ENCODE measurements around the gene SMIM43. TPM values are rescaled to one million over a fixed set of nuclear protein-coding genes. Genes with fewer than 3 reads are reported as not detected.

The SMIM43 gene
- total and polyA plus RNA-seq, 2 donors (not counting 3 experiments of a cell fraction or from before 2014, with no cell fraction given) = 0.18 TPM; not detected in 1

DNA sequence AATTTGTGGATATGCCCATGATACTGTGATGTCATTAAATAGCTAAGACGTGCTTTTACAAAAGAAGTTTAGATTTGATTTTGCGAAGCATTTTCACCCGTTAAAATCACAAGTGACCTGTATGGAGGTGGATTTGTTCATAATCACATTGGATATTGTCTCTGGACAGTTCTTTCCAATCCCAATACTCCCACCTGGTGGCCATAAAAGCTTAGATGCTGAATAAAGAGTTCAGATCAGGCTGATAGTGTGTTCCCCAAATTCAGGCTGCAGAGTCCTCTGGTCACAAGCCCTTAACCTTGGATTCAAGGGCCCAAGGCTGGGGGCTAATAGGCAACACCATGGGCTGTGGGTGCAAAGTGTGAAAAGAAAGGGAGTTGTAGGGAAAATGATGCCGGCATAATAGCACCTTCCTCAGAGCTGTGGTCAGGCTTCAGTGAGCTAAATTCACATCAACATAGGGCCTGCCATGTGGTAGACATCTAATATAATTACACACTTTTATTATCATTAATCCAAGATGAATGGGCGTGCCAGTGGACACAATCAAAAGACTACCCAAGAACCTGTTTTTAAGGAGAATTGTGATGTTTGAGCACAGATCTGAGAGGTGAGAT is 28.1 kb downstream of the SMIM43 start:
- no peaks in the 10 kb centered on the region for H3K27me3 ChIP-seq (ENCODE audit: control insufficient read depth in 2 of 2, insufficient read depth in 2 of 2, low read length in 2 of 2)
- no peak overlapping the region for H2AFZ ChIP-seq (ENCODE audit: low read depth, low read length)
- H3K9me3 ChIP-seq (replicated peaks; ENCODE audit: control insufficient read depth, insufficient read depth, low read length) = no peaks in the 10 kb centered on the region
- H3K4me3 ChIP-seq (replicated peaks in 1 of 3; ENCODE audit: insufficient read depth in 1 of 3, low read depth in 1 of 3, low read length in 3 of 3) = no peak overlapping the region
- H3K36me3 ChIP-seq (ENCODE audit: control insufficient read depth in 2 of 2, extremely low read depth in 1 of 2, insufficient read depth in 2 of 2, low read length in 2 of 2) = no peaks in the 10 kb centered on the region
- TF ChIP-seq GATA2 (IDR thresholded peaks at IDR 0.05; ENCODE audit: insufficient read depth, insufficient read length, low read depth, low read length) = peak; percentile 40
- TF ChIP-seq EZH2 (IDR thresholded peaks at IDR 0.05; ENCODE audit: borderline replicate concordance, low read depth, low read length, severe bottlenecking) = no peak
- TF ChIP-seq, protein P1, sequence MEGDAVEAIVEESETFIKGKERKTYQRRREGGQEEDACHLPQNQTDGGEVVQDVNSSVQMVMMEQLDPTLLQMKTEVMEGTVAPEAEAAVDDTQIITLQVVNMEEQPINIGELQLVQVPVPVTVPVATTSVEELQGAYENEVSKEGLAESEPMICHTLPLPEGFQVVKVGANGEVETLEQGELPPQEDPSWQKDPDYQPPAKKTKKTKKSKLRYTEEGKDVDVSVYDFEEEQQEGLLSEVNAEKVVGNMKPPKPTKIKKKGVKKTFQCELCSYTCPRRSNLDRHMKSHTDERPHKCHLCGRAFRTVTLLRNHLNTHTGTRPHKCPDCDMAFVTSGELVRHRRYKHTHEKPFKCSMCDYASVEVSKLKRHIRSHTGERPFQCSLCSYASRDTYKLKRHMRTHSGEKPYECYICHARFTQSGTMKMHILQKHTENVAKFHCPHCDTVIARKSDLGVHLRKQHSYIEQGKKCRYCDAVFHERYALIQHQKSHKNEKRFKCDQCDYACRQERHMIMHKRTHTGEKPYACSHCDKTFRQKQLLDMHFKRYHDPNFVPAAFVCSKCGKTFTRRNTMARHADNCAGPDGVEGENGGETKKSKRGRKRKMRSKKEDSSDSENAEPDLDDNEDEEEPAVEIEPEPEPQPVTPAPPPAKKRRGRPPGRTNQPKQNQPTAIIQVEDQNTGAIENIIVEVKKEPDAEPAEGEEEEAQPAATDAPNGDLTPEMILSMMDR (IDR thresholded peaks at IDR 0.05; ENCODE audit: extremely low read depth in 1 of 2, insufficient read depth in 1 of 2, low read depth in 1 of 2, low read length in 2 of 2) = peak; percentile 40 to 61
- H3K27ac ChIP-seq (ENCODE audit: insufficient read depth, low read depth, low read length) = no peak overlapping the region
- no peaks in the 10 kb centered on the region for H4K20me1 ChIP-seq (replicated peaks; ENCODE audit: control insufficient read depth, extremely low read depth, insufficient read depth, low read length)
- DNase-seq (ENCODE audit: low read depth, low spot score) (peak; percentile 52), FAIRE-seq (peak; percentile 49)
- no peak overlapping the region for H3K9ac ChIP-seq (replicated peaks; ENCODE audit: extremely low read depth, insufficient read depth, low read length)
- H3K4me1 ChIP-seq (ENCODE audit: control insufficient read depth, extremely low read depth, insufficient read depth, low read length) = no peaks in the 10 kb centered on the region
- ChIA-PET POLR2A (interaction anchor here (0.7 kb wide), 1 partner anchor 69 kb away, joined by 4 read pairs; no protein-coding TSS in a partner anchor), CTCF (interaction anchor here (0.6 to 4.0 kb wide), 29 partner anchors 9 to 544 kb away, joined by 3 to 129 read pairs (median 4); partner anchors contain the start of genes ANXA5 and SMIM43)
- BruUV-seq (replicated peaks) = no TSS peak
- H3K79me2 ChIP-seq (ENCODE audit: control insufficient read depth, insufficient read depth, low read length) = no peaks in the 10 kb centered on the region
- dilution Hi-C loops (cut with MboI; ENCODE audit: extremely low pct_ligation_motif_present, low sequenced_read_pairs) (loop anchor here (25.0 kb wide), 1 partner anchor 250 kb away; no protein-coding TSS in a partner anchor), intact Hi-C loops (cut with micrococcal nuclease) (loop anchor here (1.0 to 5.0 kb wide), 6 partner anchors 40 to 545 kb away; partner anchors contain the start of gene ANXA5)
- H3K9me1 ChIP-seq (replicated peaks; ENCODE audit: control insufficient read depth, extremely low read depth, insufficient read depth, low read length) = no peaks in the 10 kb centered on the region
- H3K4me2 ChIP-seq (ENCODE audit: insufficient read depth, low read length) = no peak overlapping the region

DNA sequence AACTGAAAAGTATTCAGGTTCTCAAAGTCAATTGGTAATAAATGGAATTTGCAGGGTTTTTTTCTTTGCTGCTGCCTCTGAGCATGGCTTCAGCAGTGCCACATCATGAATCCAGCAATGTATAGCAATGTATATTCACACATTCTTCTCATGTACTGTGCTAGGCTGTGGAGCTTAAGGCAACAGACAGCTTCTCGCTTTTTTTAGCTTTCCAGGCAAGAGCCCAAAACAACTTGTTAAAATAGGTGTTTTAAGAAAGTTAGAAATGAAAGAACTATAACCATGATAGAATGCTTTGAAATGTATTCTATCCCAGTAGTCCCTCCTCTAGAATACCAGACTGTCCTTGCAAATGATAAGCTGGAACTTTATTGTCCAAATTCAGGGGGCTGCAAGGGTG is 30.4 kb downstream of the SMIM43 start:
- Histone ChIP-seq H3K27ac (ENCODE audit: insufficient read depth, low read depth, low read length) (no peak overlapping the region), H3K9me3 (replicated peaks; ENCODE audit: control insufficient read depth, insufficient read depth, low read length) (no peaks in the 10 kb centered on the region), H3K36me3 (ENCODE audit: control insufficient read depth in 2 of 2, extremely low read depth in 1 of 2, insufficient read depth in 2 of 2, low read length in 2 of 2) (no peaks in the 10 kb centered on the region), H4K20me1 (replicated peaks; ENCODE audit: control insufficient read depth, extremely low read depth, insufficient read depth, low read length) (no peaks in the 10 kb centered on the region), H3K4me3 (replicated peaks in 1 of 3; ENCODE audit: insufficient read depth in 1 of 3, low read depth in 1 of 3, low read length in 3 of 3) (no peak overlapping the region), H3K79me2 (ENCODE audit: control insufficient read depth, insufficient read depth, low read length) (no peaks in the 10 kb centered on the region), H2AFZ (ENCODE audit: low read depth, low read length) (no peak overlapping the region), H3K4me1 (ENCODE audit: control insufficient read depth, extremely low read depth, insufficient read depth, low read length) (no peaks in the 10 kb centered on the region), H3K4me2 (ENCODE audit: insufficient read depth, low read length) (no peak overlapping the region), H3K9ac (replicated peaks; ENCODE audit: extremely low read depth, insufficient read depth, low read length) (no peak overlapping the region), H3K9me1 (replicated peaks; ENCODE audit: control insufficient read depth, extremely low read depth, insufficient read depth, low read length) (no peaks in the 10 kb centered on the region), H3K27me3 (ENCODE audit: control insufficient read depth in 2 of 2, insufficient read depth in 2 of 2, low read length in 2 of 2) (no peaks in the 10 kb centered on the region)
- POLR2A ChIA-PET = no interaction called here
- no TSS peak for BruUV-seq (replicated peaks)
- intact Hi-C loops (cut with micrococcal nuclease) = no loop called here
- CTCF ChIA-PET = interaction anchor here (0.8 to 4.0 kb wide), 8 partner anchors 9 to 362 kb away, joined by 3 to 129 read pairs (median 6); partner anchors contain the start of gene ANXA5
- TF ChIP-seq FOS (IDR thresholded peaks at IDR 0.05; ENCODE audit: borderline replicate concordance, insufficient read depth, low read length) (no peak), MYC (IDR thresholded peaks at IDR 0.05; ENCODE audit: low read depth, low read length) (no peak), GATA2 (IDR thresholded peaks at IDR 0.05; ENCODE audit: insufficient read depth, insufficient read length, low read depth, low read length) (no peak)
- TF ChIP-seq, protein P1 (IDR thresholded peaks at IDR 0.05; ENCODE audit: extremely low read depth in 1 of 2, insufficient read depth in 1 of 2, low read depth in 1 of 2, low read length in 2 of 2) = no peak
- FAIRE-seq (no peak), DNase-seq (ENCODE audit: low read depth, low spot score) (no peak)
- dilution Hi-C loops (cut with MboI; ENCODE audit: extremely low pct_ligation_motif_present, low sequenced_read_pairs) = loop anchor here (25.0 kb wide), 1 partner anchor 247 kb away; no protein-coding TSS in a partner anchor

Data from endothelial cell of umbilical vein (primary cell).